IMR-90 (cell line): ENCODE measurements around the gene KPNA3.

Source experiments
- USF2 ChIP-seq: fragments of 150-350 bp; IDR thresholded peaks from 2 replicates; pipeline ENCODE4 v1.6.1; 2017; ENCODE audit warnings: mild to moderate bottlenecking, antibody characterized with exemption, low read length, low read depth
- TF ChIP-seq, protein P1 (sequence below): conservative IDR thresholded peaks from 2 replicates; pipeline ENCODE4 v1.5.1; 2012; ENCODE audit warnings: mild to moderate bottlenecking, low read depth, low read length, improper control_type of control experiment

- TF ChIP-seq, protein P1, sequence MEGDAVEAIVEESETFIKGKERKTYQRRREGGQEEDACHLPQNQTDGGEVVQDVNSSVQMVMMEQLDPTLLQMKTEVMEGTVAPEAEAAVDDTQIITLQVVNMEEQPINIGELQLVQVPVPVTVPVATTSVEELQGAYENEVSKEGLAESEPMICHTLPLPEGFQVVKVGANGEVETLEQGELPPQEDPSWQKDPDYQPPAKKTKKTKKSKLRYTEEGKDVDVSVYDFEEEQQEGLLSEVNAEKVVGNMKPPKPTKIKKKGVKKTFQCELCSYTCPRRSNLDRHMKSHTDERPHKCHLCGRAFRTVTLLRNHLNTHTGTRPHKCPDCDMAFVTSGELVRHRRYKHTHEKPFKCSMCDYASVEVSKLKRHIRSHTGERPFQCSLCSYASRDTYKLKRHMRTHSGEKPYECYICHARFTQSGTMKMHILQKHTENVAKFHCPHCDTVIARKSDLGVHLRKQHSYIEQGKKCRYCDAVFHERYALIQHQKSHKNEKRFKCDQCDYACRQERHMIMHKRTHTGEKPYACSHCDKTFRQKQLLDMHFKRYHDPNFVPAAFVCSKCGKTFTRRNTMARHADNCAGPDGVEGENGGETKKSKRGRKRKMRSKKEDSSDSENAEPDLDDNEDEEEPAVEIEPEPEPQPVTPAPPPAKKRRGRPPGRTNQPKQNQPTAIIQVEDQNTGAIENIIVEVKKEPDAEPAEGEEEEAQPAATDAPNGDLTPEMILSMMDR = no peak
- no peak for TF ChIP-seq USF2
Observed at GRCh38 chr13:49820591-49821215, 28.2 kb upstream of the KPNA3 start.
